Subcutaneous abdominal adipose tissue (tissue), 5 donors: ENCODE results near the gene KLHDC8B.

Experiments used
- H3K27ac ChIP-seq: one replicate; pipeline ENCODE4 v1.7.0; 2013; ENCODE audit warnings: low read depth, mild to moderate bottlenecking, inconsistent platforms, low read length, moderate library complexity
- H3K27me3 ChIP-seq, 5 donors: one replicate each; pipeline ENCODE4 v1.7.0; 2013; ENCODE audit warnings: low read length in 5 of 5, inconsistent platforms in 1 of 5; ENCODE audit not compliant: control insufficient read depth in 5 of 5, insufficient read depth in 4 of 5
- H3K36me3 ChIP-seq, 5 donors: one replicate each; pipeline ENCODE4 v1.7.0; 2013; ENCODE audit warnings: low read length in 5 of 5; ENCODE audit not compliant: control insufficient read depth in 5 of 5, insufficient read depth in 5 of 5
- H3K4me1 ChIP-seq, 5 donors: one replicate each; pipeline ENCODE4 v1.7.0; 2013; ENCODE audit warnings: low read length in 5 of 5, mild to moderate bottlenecking in 3 of 5, moderate library complexity in 1 of 5; ENCODE audit not compliant: control insufficient read depth in 5 of 5, insufficient read depth in 5 of 5
- H3K4me3 ChIP-seq, 5 donors: one replicate each; pipeline ENCODE4 v1.7.0; 2013; ENCODE audit warnings: low read length in 5 of 5, low read depth in 1 of 5
- H3K9ac ChIP-seq, 5 donors: one replicate each; pipeline ENCODE4 v1.7.0; 2013; ENCODE audit warnings: low read length in 5 of 5, mild to moderate bottlenecking in 4 of 5, moderate library complexity in 3 of 5
- H3K9me3 ChIP-seq, 5 donors: one replicate each; pipeline ENCODE4 v1.7.0; 2013; ENCODE audit warnings: low read length in 5 of 5; ENCODE audit not compliant: control insufficient read depth in 5 of 5
- donor health status: healthy.
- donor health status: healthy.
- donor health status: healthy.
- donor health status: healthy.
- donor health status: healthy.

The KLHDC8B gene

GRCh38 chr3:49171119-49171774 is at the start of gene KLHDC8B:
Gene KLHDC8B (plus strand): TSS chr3:49171598. CDS start chr3:49172770, 1,172 bp downstream.
- no peaks in the 10 kb centered on the region for H3K9me3 ChIP-seq
- peak within 1 kb of the TSS; percentile 92 for H3K27ac ChIP-seq
- no peaks in the 10 kb centered on the region for H3K27me3 ChIP-seq
- H3K9ac ChIP-seq: peak within 1 kb of the TSS; percentile 91 to 95 (median 94)
- H3K36me3 ChIP-seq: peaks cover 0 to 29% (median 23%) of the 10 kb centered on the region in 5 donors
- H3K4me1 ChIP-seq: peaks cover 18 to 66% (median 62%) of the 10 kb centered on the region in 5 donors
- peak within 1 kb of the TSS; percentile 88 to 94 (median 90) for H3K4me3 ChIP-seq

DNA sequence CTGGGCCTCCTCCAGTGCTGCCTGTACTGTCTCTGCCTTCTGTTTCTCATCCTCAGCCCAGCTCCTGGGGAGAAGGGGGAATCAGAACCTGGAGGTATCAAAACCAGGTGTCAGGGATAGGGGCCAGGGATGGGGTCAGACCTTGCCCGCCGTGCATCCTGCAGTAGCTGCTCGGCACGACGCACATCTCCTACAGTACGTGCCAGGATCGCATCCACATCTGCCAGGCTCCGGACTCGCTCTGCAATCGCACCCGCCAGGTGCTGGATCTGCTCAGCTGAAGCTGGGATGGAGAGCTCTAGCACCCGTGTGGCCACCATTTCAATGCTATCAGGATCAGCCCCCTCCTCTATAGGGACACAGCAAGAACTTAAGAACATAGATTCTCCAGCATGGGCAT is 49.4 kb upstream of the KLHDC8B start:
- Histone ChIP-seq H3K9me3 (no peaks in the 10 kb centered on the region), H3K27ac (no peak overlapping the region), H3K36me3 (peaks cover 0 to 79% (median 72%) of the 10 kb centered on the region in 5 donors)

GRCh38 chr3:49122451-49122850 is 48.9 kb upstream of the KLHDC8B start:
- Histone ChIP-seq H3K27ac (no peak overlapping the region), H3K9ac (no peak overlapping the region), H3K9me3 (no peaks in the 10 kb centered on the region), H3K4me1 (peaks cover 12 to 27% (median 26%) of the 10 kb centered on the region in 5 donors), H3K36me3 (peaks cover 0 to 79% (median 71%) of the 10 kb centered on the region in 5 donors), H3K27me3 (no peaks in the 10 kb centered on the region), H3K4me3 (no peak overlapping the region)

More for the DNA sequence above, 49.4 kb upstream of the KLHDC8B start:
- no peak overlapping the region for H3K9ac ChIP-seq
- peaks cover 12 to 31% (median 26%) of the 10 kb centered on the region in 5 donors for H3K4me1 ChIP-seq
- H3K27me3 ChIP-seq: no peaks in the 10 kb centered on the region
- H3K4me3 ChIP-seq: no peak overlapping the region

DNA sequence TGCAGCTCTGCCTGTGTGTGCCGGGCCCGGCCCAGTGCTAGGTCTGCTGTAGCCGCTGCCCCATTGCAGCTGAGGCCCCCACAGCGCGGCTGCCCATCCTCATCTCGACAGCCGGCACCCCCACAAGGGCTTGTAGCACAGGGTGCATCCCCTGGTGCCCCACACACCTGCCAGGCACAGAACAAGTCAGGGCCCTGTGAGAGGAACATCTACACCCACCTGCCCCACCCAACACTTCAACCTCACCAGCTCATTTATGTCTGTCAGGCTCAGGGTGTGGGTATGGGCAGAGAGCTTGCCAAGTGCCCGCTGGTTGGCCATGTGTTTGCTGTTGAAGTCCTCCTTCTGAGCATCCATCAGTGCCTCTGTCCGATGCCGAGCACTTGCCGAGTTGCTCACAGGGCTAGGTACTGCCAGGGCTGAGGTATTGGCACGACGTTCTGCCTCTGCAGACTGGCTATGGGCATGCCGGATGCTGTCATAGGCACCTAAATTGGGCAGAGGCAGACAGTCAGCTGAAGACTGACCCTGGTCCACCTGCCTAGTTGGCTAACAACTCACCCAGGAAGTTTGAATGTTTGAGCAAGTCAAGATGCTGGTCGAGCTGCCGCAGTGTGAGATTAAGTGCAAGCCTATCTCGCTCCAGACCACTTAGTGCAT is 48.4 kb upstream of the KLHDC8B start:
- H3K27me3 ChIP-seq: no peaks in the 10 kb centered on the region
- H3K9me3 ChIP-seq: no peaks in the 10 kb centered on the region
- H3K9ac ChIP-seq: peak overlapping the region in 1 of 5 donors; percentile 3
- H3K4me1 ChIP-seq: peaks cover 11 to 27% (median 26%) of the 10 kb centered on the region in 5 donors
- H3K4me3 ChIP-seq: no peak overlapping the region
- H3K36me3 ChIP-seq: peaks cover 0 to 74% (median 65%) of the 10 kb centered on the region in 5 donors
- H3K27ac ChIP-seq: no peak overlapping the region

DNA sequence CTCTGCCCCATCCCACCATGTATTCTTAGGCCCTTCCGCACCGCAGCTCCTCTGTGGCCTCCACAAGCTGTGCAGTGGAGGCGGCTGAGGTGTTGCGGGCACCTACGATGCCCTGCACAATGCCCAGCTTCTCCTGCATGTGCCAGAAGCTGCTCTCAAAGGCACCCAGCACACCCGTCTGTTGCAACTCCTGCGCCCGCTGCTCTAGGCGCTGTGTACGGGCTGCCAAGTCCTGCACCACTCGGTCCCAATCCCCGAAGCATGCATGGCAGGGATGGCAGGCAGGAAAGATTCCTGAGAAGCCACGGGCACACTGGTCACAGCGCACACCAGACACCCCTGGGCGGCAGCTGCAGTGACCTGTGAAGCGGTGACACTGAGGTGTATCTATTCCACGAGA is 47.7 kb upstream of the KLHDC8B start:
- Histone ChIP-seq H3K36me3 (peaks cover 0 to 74% (median 70%) of the 10 kb centered on the region in 5 donors), H3K4me1 (peaks cover 11 to 25% (median 22%) of the 10 kb centered on the region in 5 donors), H3K9ac (no peak overlapping the region), H3K27me3 (no peaks in the 10 kb centered on the region), H3K4me3 (no peak overlapping the region), H3K27ac (no peak overlapping the region), H3K9me3 (no peaks in the 10 kb centered on the region)

DNA sequence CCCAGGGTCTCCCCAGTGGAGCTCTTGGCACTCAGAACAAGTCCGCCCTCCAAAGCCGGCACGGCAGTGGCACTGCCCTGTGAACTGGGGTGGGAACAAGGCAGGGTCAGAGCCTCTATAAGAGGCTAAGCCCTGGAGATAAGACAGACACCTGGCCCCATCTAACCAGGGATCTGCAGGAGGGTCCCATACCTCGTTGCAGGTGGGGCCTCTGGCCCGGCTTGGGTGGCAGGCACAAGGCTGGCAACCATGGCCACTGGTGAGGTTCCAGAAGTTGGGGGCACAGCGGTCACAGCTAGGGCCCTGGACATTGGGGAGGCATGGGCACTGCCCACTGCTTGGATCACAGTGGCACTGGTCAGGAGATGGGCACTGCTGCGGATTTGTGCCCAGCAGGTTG is 47.2 kb upstream of the KLHDC8B start:
- Histone ChIP-seq H3K27me3 (no peaks in the 10 kb centered on the region), H3K27ac (no peak overlapping the region), H3K4me3 (no peak overlapping the region), H3K9ac (no peak overlapping the region), H3K36me3 (peaks cover 0 to 76% (median 73%) of the 10 kb centered on the region in 5 donors), H3K9me3 (no peaks in the 10 kb centered on the region), H3K4me1 (peaks cover 8 to 19% (median 17%) of the 10 kb centered on the region in 5 donors)

GRCh38 chr3:49124991-49125670 is 46.3 kb upstream of the KLHDC8B start:
- Histone ChIP-seq H3K9ac (no peak overlapping the region), H3K4me1 (peaks cover 0 to 12% (median 9%) of the 10 kb centered on the region in 5 donors), H3K36me3 (peaks cover 0 to 86% (median 82%) of the 10 kb centered on the region in 5 donors), H3K27me3 (no peaks in the 10 kb centered on the region), H3K4me3 (no peak overlapping the region), H3K9me3 (no peaks in the 10 kb centered on the region), H3K27ac (no peak overlapping the region)

DNA sequence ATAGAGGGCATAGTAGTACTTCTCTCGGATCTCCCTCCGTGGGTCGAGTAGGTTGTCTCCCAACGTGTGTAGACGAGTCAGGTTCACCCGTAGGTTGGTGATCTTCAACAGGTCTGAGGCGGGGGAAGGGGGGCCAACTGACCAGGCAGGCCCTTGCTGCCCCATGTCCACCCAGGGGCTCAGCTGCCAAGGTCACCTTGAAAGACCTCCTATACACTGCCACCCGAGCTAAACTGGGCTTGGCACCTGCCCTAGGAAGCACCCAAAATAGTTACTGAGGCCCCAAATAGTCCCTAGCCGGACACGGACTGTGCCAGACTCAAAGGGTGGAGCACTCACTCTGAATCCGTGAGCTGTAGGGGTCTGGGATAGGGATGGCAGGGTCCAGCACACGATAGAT is 40.4 kb upstream of the KLHDC8B start:
- Histone ChIP-seq H3K9me3 (no peaks in the 10 kb centered on the region), H3K9ac (peak overlapping the region in 4 of 5 donors; percentile 48 to 91 (median 72)), H3K4me3 (peak overlapping the region in 2 of 5 donors; percentile 83 to 88), H3K27me3 (no peaks in the 10 kb centered on the region), H3K36me3 (peaks cover 0 to 49% (median 45%) of the 10 kb centered on the region in 5 donors), H3K4me1 (peaks cover 7 to 41% (median 32%) of the 10 kb centered on the region in 5 donors), H3K27ac (no peak overlapping the region)

DNA sequence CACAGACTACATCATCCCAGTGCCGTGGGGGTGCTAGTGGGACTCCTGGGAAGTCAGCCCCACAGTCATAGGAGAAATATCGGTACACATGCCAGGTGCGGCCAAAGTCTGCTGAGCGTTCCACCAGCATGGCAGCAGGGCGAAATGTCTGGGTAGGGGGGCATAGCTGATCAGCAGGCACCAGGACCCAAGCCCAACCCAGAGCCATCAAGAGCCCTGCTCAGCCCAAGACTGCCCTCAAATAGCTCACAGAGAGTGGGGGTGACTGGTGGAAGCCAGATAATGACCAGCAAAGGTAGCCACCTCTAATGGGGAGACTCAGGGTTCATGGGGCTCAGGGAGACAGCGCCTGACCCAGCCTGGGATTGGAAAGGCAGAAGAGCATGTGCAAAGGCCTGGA is 39.8 kb upstream of the KLHDC8B start:
- Histone ChIP-seq H3K27me3 (no peaks in the 10 kb centered on the region), H3K9me3 (no peaks in the 10 kb centered on the region), H3K9ac (peak overlapping the region; percentile 56 to 93 (median 87)), H3K4me3 (peak overlapping the region; percentile 72 to 95 (median 86)), H3K4me1 (peaks cover 7 to 41% (median 32%) of the 10 kb centered on the region in 5 donors), H3K36me3 (peaks cover 0 to 44% (median 39%) of the 10 kb centered on the region in 5 donors), H3K27ac (no peak overlapping the region)
